GM19351 (cell line): ENCODE results near the gene NHS.
A peak's percentile ranks its signal among the peaks of the same experiment; 100 is the strongest.
"Not testable (repeated sequence)": the region's sequence is repeated elsewhere in the genome, so short reads cannot be mapped to it uniquely, and the experiment has no call there.

Source experiments
- ATAC-seq: cut with Tn5 transposase; IDR thresholded peaks from one replicate; pipeline ENCODE4 v1.9.1; 2021; ENCODE audit warnings: mild to moderate bottlenecking, moderate library complexity; ENCODE audit not compliant: unreplicated experiment

NHS gene

DNA sequence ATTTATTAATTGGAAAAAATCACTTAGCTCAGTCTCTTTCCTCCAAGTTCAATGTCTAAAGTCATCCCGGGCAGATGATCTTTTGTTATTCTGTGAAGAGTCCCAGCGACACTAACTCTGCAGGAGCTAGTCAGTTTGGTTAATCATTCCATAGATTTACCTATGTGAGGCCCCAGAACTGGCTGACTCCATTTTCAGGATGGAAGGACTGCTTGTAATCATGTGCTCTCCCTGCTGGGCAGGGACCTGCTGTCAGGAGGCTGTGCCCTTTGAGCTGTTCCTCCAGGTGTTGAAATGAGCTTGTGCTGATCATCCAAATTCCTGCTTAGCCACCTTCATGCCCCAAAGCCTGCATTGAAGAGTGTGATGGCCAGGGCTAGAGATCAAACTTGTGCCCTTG is 169.8 kb downstream of the NHS start:
- no peak for ATAC-seq

DNA sequence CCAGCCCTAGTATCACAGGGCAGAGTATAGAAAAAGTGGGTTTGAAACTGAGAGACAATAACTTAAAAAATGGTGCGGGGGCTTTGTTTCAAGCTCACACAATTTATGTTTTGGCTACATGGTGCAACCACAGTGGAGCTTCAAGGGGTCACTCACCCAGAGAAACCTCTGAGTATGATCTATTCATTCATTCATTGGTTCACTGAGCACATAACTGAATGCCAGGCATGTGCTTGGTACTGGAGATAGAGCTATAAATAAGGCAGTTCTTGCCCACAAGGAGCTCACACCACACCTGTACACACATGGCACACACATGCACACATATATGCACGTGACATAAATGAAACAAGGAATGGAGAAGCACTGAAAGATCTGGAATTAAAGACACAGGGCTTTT is 171.4 kb downstream of the NHS start:
- no peak for ATAC-seq

DNA sequence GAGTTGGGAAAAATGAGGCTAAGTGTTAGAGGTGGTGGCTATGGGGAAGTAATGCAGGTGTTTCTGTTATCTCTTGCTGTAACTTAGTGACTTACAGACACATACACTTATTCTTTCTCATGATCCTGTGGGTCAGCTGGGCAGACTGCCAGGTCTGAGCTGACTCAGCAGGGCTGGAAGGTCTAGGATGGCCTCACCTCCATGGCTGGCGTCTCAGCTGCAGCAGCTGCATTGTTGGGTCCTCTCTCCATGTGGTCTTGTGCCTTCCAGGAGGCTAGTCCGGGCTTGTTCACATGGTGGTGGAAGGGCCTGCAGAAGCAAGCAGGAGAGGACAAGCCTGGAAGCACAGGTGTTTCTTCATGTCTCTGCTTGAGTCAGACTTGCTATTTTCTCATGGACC is 172.7 kb downstream of the NHS start:
- peak; percentile 74 for ATAC-seq

DNA sequence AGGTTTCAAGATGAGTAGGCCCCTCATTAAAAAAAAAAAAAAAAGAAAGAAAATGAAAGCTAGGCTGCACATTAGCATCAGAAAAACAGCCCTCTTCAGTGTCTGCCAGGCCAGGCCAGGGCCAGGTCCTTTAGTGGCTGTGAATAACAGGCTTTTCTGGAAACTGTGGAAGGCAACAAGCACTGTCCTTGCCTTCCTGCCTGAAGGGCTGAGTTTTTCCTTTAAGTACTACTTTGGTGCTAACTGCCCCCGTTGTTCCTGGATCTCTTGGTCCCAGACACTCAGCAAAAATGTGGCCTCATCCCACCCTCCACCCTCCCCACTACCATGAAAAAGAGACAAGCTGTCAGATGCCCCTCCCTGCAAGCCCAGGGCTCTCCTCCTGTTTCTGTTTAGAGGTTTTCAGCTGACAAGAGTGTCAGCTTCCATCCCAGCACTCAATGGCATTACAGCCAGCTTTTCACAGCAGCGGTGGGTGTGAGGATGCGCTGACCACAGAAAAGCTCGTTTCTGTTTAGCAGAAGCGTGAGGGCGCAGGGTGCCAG is 174.2 kb downstream of the NHS start:
- no peak for ATAC-seq

- no peak for ATAC-seq
These were observed 175.0 kb downstream of the NHS start for GRCh38 chrX:17550011-17550410.

DNA sequence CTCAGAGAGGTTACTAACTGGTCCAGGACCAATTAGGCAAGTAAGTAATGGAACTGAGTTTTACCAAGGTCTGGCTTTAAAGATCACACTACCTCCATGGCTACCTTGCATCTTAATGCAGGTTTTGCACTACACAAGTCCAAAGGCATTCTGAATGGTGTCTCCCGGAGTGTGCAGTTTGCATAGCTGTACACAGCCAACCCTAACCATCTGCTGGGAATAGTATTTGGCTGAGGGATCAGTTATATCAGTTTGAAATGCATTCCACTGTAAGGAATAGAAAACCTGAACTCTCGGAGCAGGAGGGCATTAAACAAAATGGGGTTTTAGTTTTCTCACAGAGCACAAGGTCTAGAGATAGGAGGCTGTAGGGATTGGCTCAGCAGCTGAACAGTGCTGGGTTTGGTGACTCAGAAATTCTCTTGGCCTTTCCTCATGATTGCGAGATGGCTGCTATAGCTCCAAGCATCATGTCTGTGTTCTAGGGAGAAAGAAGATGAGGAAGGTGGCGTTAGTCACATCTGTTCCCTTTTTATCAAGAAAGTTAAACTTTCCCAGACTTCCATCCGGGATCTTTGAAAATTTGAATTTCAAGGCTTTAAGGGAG is 177.1 kb downstream of the NHS start:
- no peak for ATAC-seq

- ATAC-seq: no peak
These were observed 178.5 kb downstream of the NHS start for GRCh38 chrX:17553469-17553868.

DNA sequence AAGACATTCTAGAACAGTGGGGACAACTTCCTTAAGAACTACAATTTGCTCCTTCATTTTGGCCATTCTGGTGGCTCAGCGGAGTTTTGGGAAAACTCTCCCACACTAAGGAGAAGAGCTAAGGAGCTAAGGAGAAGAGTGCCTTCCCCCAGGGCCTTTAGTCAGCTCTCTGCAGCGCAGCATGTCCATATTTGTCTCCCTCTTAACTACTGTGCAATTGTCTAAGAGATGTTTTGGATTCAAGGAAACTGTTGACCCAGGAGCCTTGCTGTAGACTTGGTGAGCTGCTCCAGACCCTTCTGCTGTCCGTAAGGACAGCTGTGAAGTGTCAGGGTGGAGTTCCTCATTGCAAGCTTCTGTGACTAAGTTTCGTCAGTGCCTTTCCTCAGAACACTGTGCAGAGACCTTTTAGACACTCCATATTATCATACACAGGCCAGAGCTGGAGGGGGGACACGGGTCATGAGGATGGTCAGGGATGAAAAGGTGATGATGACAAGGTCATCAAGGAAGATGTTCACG is 179.0 kb downstream of the NHS start:
- no peak for ATAC-seq

- ATAC-seq: no peak
These were observed 179.9 kb downstream of the NHS start for GRCh38 chrX:17554914-17555313.

DNA sequence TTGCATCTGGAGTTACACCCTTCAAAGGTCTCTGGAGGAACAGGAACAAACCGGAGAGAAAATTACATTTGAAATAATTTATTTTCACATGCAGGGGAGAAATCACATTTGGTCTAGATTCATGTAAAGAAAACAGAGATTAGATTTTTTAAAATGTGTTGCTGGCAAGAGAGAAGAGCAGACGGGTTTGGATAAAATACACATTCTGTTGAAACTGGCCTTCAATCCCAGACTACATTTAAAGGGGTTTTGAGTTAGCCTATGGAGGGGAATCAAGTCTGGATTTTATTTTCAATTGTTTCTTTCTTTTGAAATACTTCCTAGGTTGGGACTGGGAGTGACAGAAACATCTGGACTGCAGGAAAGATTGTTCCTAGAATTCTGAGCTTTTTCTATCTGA is 180.8 kb downstream of the NHS start:
- ATAC-seq: no peak

DNA sequence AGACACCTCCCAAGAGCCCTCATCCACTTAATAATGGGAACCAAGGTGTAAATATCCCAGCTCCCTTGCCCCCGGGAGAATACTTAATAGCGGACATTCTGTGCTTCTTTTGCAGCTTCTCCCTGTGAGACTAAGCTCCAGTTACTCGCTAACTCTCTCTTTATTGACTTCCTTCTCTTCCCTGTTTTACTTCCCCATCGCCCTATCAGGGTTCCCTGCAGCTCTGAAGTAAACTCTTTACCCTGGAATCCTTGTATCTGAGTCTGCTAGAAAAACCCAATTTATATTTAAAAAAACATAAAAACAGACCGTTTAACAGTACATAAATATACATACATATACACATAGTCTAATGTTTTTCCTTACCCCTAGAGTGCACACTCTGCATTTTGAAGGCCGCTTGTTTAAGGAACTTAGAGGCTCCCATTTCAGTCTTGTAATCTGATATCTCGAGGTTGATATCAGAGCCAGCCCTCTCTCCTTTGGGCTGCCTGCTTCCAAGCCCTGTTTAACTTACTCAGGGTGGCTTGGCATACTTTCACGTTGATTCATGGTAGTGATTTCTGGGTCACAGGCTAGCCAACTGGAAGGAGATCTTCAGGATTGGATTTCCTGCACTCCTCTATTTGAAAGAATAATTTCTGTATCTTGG is 184.9 kb downstream of the NHS start:
- ATAC-seq: no peak

DNA sequence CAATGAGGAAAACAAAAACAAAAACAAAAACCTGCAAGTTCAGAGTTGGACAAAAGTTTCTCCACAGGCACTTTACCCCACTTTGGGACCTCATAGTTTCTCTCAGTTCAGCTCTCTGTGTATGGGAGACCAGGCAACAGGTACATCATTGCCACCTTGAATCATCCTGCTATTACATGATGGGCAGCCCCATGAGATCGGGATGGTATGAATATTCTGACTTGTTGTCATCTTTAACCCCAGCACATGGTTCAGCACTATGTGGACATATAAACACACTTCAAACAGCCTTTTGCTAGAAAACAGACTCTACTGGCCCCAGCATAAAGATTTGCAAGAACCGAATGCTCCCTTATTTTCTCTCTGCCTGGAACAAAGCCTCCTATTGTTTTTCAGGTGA is 185.4 kb downstream of the NHS start:
- ATAC-seq: no peak

DNA sequence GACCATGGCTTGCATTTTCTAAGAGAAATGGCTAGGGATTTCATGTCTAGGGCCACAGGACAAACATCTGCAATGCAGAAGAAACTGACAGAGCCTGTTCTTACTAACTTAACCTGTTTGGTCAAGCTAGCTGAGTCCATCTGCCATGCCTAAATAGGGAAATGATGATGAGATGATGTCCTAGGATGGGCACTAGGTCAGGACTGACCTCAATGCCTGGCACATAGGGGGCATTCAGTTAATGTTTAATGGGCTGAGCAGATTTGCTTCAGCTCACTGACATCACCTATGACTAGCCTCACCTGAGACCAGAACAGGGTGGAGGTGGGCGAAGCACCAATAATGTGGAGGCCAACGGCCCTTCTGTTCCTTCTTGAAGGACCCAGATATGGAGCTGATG is 188.1 kb downstream of the NHS start:
- ATAC-seq: no peak

DNA sequence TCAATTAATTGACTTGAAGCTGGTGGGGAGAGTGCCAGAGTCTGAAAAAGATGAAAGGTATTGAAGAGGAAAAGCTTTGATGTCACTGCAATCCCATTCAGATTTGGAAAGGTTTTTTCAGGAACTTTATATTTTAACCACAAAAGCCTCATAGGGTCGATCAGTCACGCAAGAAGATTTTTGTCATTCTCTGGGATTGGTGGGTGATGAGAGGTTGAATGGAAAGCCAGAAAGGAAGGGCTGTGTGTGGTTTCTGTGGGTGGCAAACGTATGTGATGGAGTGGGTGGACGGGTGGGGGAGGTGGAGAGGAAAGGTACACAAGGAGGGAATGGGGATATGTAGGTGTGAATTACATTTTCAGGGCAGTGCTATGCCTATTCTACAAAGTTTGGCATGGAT is 188.5 kb downstream of the NHS start:
- no peak for ATAC-seq

GRCh38 chrX:17564689-17565409 is 189.8 kb downstream of the NHS start:
- ATAC-seq: no peak

DNA sequence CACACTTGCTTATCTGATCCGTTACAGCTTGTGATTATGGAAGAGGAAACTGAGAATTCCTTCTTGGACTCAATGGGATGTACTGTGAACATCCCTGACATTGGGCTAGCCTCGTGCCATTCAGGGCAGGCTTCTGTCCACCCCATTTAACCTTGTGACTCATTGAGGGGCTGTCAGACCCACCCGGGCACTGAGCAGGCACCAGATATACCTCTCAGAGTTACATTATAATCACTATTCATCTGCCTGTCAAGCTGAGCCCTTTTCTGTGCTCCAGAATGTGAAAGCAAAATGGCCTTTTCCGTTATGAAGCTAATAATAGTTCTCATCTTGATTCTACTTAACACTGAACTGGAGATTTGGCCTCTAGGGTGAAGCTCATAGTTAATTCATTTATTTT is 191.7 kb downstream of the NHS start:
- no peak for ATAC-seq

DNA sequence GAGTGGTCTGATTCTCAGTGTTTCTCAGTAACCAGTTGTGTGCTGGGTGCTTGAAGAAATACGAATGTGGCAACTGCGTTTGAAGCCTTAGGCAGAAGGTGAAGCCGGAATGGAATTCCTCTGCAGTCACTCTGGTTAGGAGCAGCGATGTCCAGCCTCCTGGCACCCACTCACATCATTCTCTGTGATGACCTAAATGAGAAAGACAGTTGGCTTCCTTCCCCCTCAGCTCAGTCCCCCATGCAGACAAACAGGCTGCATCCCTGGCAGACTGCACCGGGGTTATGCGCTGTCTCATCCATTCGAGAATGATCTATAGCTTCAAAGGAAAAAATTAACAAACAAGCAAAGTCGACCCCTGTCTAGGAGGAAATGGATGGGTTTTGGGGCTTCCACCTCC is 192.2 kb downstream of the NHS start:
- no peak for ATAC-seq

DNA sequence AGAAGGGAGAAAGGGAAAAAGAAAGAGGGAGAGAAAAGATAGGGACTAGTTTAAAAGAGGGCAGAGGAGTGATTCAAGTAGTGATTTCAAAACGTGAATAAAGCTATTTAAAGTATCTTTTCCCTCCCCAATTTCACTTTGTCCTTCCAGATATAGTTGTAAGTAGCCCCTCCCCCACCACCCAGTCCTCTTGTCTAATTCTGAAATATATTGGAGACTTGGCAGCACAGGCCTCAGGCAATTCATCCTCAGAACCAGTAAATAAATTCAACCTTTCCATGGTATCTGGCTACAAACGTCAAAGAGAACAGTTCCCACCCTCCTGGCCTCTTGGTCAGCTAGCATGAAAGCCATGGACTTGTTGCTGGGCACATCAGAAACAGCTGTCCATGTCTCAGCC is 192.8 kb downstream of the NHS start:
- ATAC-seq: no peak

DNA sequence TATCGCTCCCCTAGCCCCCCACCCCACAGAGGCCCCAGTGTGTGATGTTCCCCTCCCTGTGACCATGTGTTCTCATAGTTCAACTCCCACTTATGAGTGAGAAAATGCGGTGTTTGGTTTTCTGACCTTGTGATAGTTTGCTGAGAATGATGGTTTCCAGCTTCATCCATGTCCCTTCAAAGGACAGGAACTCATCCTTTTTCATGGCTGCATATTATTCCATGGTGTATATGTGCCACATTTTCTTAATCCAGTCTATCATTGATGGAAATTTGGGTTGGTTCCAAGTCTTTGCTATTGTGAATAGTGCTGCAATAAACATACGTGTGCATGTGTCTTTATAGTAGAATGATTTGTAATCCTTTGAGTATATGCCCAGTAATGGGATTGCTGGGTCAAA is 193.8 kb downstream of the NHS start:
- ATAC-seq: not testable (repeated sequence)

DNA sequence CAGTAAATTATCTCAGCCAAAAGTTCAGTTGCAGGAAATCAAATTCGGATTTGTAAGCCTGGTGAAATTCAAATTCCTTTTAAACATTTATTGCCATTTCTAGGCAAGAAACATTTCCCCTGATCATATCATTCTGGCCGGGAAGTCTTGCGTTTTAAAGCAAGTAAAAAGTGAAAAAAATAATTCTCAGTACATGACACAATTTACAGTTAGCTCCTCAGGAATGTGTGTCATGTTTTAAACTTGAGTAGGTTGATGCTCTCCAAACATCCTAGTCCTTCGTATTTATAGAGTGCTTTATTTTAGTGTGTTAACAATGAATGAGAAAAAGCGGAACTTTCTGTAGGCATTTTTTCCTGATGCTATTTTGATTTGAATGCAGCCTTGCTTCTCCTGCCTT is 204.0 kb downstream of the NHS start:
- ATAC-seq: no peak

DNA sequence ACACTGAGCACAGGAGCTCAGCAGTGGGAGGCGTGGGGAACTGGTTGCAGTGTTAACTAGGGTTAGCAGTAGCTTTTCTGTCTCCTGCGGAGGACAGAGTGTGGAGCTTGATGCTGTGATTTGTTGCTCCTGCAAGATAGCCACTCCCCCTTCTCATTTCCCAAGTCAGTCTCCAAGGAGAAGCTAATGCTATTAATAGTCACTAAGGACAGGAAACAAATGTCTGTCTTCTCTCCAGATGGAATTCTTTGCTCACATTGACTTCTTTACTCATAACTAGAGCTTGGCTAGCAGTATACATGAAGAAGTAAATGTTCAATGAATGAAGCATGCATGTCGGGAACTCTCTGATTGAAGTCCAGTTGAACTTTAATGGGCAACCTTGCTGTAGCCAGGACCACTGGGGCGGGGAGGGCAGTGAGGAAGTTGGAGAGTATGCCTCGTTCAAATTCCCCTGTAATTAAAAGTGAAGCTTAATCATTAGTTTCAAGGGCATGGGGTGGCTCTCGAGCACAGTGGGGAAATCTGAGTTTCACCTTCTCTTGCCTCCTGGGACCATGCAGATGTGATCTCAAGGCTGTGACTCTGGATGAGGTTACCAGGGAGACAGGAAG is 205.6 kb downstream of the NHS start:
- ATAC-seq: no peak

- no peak for ATAC-seq
These were observed 206.6 kb downstream of the NHS start for GRCh38 chrX:17581641-17582040.
